ENCODE measurements around the gene IFFO2. TPM values are rescaled to one million over a fixed set of nuclear protein-coding genes. Genes with fewer than 3 reads are reported as not detected.
A peak's percentile ranks its signal among the peaks of the same experiment; 100 is the strongest.

Gene IFFO2
- total and polyA plus RNA-seq, 2 of the 13 experiments (the other 11 are each of a cell fraction or from before 2014, with no cell fraction given): 7.3 to 16.7 TPM

DNA sequence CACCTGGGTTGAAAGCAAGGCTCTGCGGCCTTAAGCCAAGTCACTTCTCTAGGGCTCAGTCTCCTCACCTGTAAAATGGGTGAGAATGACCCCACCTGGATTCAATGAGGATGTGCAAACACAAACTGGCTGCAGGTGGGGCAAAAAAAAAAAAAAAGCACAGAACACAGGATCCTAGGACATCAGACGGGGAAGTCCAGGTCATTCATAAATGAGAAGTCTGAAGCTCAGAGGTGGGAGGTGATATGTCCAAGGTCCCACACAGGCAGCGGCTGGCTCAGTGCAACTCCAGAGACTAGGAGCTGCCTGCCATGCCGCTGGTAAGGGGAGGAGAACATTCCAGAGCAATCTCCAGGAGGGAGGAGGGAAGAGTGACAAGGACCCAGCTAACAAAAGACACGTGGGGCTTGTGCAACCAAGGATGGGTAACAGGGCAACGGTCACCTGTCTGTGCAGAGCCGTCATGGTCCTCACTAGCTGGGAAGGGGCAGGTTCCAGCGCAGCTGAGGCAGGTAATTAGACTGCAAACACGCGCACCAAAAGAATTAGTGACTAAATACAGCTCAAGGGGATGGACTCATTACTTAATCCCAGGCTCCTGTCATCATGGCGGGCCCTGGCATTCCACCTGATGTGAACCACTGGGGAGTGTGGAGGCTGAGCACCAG lies 19.5 kb downstream of the IFFO2 start (continued):
- peak; percentile 44; the same call in 1 of the 2 replicates for TF ChIP-seq ATF2 (CRISPR knock-in tag; IDR thresholded peaks at IDR 0.05)
- TF ChIP-seq, protein P1, sequence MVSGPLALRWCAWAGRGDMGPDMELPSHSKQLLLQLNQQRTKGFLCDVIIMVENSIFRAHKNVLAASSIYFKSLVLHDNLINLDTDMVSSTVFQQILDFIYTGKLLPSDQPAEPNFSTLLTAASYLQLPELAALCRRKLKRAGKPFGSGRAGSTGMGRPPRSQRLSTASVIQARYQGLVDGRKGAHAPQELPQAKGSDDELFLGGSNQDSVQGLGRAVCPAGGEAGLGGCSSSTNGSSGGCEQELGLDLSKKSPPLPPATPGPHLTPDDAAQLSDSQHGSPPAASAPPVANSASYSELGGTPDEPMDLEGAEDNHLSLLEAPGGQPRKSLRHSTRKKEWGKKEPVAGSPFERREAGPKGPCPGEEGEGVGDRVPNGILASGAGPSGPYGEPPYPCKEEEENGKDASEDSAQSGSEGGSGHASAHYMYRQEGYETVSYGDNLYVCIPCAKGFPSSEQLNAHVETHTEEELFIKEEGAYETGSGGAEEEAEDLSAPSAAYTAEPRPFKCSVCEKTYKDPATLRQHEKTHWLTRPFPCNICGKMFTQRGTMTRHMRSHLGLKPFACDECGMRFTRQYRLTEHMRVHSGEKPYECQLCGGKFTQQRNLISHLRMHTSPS (CRISPR knock-in tag; IDR thresholded peaks at IDR 0.05; ENCODE audit: low read depth): no peak
- TF ChIP-seq CENPX (CRISPR knock-in tag; IDR thresholded peaks at IDR 0.05): no peak
- TF ChIP-seq TP53 (CRISPR knock-in tag; conservative IDR thresholded peaks at IDR 0.05): no peak
- no peak for TF ChIP-seq FOXM1 (CRISPR knock-in tag; IDR thresholded peaks at IDR 0.05)
- no peak for TF ChIP-seq ZNF614 (CRISPR knock-in tag; IDR thresholded peaks at IDR 0.05; ENCODE audit: borderline replicate concordance)
- no peak for TF ChIP-seq SOX6 (IDR thresholded peaks at IDR 0.05)
- TF ChIP-seq SOX6 (CRISPR knock-in tag; IDR thresholded peaks at IDR 0.05): peak; percentile 83
- no peak for TF ChIP-seq THRA (CRISPR knock-in tag; IDR thresholded peaks at IDR 0.05; ENCODE audit: borderline replicate concordance)
- no peak for TF ChIP-seq RBM39 (IDR thresholded peaks at IDR 0.05; ENCODE audit: low read depth, low read length, poor library complexity, severe bottlenecking)
- 0 out of 2 replicates have a peak, but pooled peaks have one; percentile 43 for TF ChIP-seq KLF6 (CRISPR knock-in tag; IDR thresholded peaks at IDR 0.05)
- TF ChIP-seq ZNF274 (CRISPR knock-in tag; IDR thresholded peaks at IDR 0.05): no peak
- TF ChIP-seq, protein P2, sequence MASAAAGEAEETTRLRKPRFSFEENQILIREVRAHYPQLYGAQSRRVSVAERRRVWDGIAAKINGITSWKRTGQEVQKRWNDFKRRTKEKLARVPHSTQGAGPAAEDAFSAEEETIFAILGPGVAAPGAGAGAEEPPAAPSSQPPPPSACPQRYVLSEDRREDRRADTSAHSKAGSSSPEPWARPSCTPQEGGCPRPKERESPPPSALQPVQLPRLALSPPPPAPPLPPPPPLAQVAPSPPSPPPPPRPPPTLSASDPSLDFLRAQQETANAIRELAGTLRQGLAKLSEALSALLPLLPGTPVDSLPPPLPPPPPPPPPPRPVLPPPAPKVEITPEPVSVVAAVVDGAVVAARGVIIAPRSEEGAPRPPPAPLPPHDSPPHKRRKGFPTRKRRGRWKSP (CRISPR knock-in tag; IDR thresholded peaks at IDR 0.05): peak; percentile 71; the same call in 1 of the 2 replicates
- TF ChIP-seq PHF5A (CRISPR knock-in tag; IDR thresholded peaks at IDR 0.05; ENCODE audit: low read depth, unreplicated experiment): no peak
- TF ChIP-seq HOXA9 (CRISPR knock-in tag; IDR thresholded peaks at IDR 0.05; ENCODE audit: borderline replicate concordance): no peak
- TF ChIP-seq ZNF710 (CRISPR knock-in tag; IDR thresholded peaks at IDR 0.05; ENCODE audit: borderline replicate concordance): peak; percentile 50; the same call in 1 of the 2 replicates
- no peak for TF ChIP-seq ZNF850 (CRISPR knock-in tag; conservative IDR thresholded peaks at IDR 0.05)
- TF ChIP-seq ZNF530 (CRISPR knock-in tag; IDR thresholded peaks at IDR 0.05; ENCODE audit: low read depth): no peak
- TF ChIP-seq, protein P3, sequence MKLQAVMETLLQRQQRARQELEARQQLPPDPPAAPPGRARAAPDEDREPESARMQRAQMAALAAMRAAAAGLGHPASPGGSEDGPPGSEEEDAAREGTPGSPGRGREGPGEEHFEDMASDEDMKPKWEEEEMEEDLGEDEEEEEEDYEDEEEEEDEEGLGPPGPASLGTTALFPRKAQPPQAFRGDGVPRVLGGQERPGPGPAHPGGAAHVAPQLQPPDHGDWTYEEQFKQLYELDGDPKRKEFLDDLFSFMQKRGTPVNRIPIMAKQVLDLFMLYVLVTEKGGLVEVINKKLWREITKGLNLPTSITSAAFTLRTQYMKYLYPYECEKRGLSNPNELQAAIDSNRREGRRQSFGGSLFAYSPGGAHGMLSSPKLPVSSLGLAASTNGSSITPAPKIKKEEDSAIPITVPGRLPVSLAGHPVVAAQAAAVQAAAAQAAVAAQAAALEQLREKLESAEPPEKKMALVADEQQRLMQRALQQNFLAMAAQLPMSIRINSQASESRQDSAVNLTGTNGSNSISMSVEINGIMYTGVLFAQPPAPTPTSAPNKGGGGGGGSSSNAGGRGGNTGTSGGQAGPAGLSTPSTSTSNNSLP (IDR thresholded peaks at IDR 0.05; ENCODE audit: low read depth, low read length): no peak
- no peak for TF ChIP-seq TSC22D2 (CRISPR knock-in tag; IDR thresholded peaks at IDR 0.05; ENCODE audit: borderline replicate concordance)
